Measurements from ENCODE around the gene IL4I1.

The IL4I1 gene

DNA sequence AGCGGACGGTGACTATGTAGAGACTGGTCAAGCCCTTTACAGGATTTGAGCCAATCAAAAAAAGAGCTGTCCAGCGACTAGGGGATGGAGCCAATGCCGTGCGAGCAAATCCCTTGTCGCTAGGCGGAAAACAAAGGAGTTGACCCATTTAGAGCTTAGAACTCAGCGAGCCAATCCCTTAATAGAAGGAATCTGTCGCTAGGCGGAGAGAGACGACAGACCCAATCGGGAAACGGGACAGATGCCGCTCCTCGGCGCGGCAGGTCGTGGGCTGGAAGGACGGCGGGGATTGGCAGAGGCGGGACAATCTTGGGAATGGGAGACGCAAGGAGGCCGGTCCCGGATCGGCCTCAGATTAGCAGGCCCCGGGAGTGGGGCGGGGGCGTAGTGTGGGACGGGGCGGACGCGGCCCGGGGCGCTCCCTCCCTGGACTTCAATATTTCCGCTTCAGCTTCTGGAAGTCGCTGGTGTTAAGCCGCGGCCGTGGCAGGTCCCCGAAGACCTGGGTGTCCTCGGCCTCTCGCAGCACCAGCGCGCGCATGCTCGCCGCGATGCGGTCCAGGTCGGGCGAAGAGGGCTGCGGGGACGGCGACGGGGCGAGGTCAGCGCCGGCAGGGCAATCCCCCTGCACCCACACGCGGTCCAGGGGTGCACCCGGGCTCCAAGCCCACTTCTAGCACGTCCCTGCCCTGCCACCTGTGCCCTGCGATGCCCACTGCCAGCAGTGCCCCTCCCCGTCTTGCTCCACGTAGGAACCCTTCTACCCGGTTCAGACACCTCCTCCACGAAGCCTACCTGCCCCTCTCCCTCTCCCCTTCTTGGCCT, 27.0 kb downstream of the IL4I1 start:
- in situ Hi-C loops (cut with HindIII; ENCODE audit: low pct_ligation_motif_present, low sequenced_read_pairs) = no loop called here
- no peaks in the 10 kb centered on the region for H3K27me3 ChIP-seq (replicated peaks)
- peak overlapping the region; percentile 55 for H3K4me3 ChIP-seq (ENCODE audit: low read depth, low read length)
- TF ChIP-seq, protein P1, sequence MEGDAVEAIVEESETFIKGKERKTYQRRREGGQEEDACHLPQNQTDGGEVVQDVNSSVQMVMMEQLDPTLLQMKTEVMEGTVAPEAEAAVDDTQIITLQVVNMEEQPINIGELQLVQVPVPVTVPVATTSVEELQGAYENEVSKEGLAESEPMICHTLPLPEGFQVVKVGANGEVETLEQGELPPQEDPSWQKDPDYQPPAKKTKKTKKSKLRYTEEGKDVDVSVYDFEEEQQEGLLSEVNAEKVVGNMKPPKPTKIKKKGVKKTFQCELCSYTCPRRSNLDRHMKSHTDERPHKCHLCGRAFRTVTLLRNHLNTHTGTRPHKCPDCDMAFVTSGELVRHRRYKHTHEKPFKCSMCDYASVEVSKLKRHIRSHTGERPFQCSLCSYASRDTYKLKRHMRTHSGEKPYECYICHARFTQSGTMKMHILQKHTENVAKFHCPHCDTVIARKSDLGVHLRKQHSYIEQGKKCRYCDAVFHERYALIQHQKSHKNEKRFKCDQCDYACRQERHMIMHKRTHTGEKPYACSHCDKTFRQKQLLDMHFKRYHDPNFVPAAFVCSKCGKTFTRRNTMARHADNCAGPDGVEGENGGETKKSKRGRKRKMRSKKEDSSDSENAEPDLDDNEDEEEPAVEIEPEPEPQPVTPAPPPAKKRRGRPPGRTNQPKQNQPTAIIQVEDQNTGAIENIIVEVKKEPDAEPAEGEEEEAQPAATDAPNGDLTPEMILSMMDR (IDR thresholded peaks at IDR 0.05; ENCODE audit: low read depth, low read length, missing control alignments) = no peak
- peaks cover 7% of the 10 kb centered on the region for H3K36me3 ChIP-seq (replicated peaks)
- peak overlapping the region; percentile 27 for H3K27ac ChIP-seq
- DNase-seq = peak; percentile 100

DNA sequence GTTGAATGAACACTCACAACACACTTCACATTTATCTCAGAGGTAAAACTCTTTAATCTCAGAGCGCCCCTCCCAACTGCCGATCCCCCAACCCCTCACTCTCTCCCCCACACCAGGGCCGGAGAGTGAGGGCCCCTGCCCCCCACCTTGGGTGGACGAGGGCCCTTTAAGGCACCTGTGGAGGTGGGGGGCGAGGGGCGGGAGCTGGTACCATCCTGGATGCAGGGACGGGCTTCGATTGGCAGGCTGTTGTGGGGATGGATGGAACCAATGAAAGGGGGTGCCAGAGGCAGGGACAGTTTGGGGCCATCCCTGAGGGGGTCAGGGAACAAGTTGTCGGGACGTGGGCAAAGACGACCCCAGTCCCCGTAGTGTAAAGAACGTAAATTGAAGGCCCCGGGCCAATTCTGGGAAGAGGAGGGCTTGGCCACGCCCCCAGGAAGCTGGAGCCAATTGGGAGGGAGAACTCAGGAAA, 27.6 kb downstream of the IL4I1 start:
- TF ChIP-seq, protein P1 (IDR thresholded peaks at IDR 0.05; ENCODE audit: low read depth, low read length, missing control alignments) = no peak
- Histone ChIP-seq H3K4me3 (ENCODE audit: low read depth, low read length) (peak overlapping the region; percentile 42), H3K27me3 (replicated peaks) (no peaks in the 10 kb centered on the region), H3K27ac (no peak overlapping the region), H3K36me3 (replicated peaks) (peaks cover 13% of the 10 kb centered on the region)
- in situ Hi-C loops (cut with HindIII; ENCODE audit: low pct_ligation_motif_present, low sequenced_read_pairs) = no loop called here
- no peak for DNase-seq

DNA sequence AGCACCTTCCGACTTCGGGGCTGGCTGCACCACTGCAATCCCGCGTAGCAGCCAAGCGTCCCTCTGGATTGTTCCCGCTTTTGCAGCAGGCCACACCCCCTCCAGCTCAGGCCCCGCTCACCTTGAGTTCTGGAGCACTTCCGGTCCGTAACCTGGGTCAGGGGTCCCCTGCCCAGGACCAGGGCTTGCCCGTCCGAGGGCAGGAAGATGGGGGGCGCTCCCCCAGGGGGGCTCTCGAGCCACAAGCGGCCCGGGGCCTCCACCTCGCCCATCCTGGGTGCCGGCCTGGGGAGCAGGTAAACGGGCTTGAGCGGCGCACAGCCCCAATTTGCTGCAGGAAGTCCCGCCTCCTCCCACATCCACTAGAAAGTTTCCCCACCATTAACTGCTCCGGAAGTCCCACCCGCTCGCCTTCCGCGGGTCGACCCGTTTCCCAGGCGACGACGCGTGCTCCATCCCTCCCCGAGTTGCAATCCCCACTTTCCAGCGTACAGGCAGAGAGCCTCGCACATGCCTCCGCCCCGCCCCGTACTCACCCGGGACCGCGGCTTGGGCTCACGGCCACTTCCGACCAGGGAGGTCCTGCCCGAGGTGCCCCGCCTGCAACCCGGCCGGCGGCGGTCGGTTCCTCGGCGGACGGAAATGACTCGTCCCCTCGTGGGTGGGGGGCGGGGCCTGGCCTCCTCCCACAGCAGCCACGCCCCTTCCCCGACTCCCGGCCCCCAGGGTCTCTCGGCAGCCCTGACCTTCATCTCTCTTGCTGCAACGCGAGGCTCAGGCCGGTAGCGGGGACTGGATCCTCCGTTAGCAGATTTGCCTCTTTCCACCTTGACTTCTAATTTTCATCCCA, 29.5 kb downstream of the IL4I1 start, which contains the start of gene PNKP:
TSS of gene PNKP (minus strand) at position 644 of the 850 bp plus-strand sequence. CDS start at position 272, 372 bp downstream.
- TF ChIP-seq, protein P1 (IDR thresholded peaks at IDR 0.05; ENCODE audit: low read depth, low read length, missing control alignments) = no peak
- Histone ChIP-seq H3K4me3 (ENCODE audit: low read depth, low read length) (peak within 1 kb of the TSS; percentile 80), H3K36me3 (replicated peaks) (peaks cover 24% of the 10 kb centered on the region), H3K27ac (peak within 1 kb of the TSS; percentile 73), H3K27me3 (replicated peaks) (no peaks in the 10 kb centered on the region)
- peak; percentile 78 for DNase-seq
- in situ Hi-C loops (cut with HindIII; ENCODE audit: low pct_ligation_motif_present, low sequenced_read_pairs) = no loop called here

DNA sequence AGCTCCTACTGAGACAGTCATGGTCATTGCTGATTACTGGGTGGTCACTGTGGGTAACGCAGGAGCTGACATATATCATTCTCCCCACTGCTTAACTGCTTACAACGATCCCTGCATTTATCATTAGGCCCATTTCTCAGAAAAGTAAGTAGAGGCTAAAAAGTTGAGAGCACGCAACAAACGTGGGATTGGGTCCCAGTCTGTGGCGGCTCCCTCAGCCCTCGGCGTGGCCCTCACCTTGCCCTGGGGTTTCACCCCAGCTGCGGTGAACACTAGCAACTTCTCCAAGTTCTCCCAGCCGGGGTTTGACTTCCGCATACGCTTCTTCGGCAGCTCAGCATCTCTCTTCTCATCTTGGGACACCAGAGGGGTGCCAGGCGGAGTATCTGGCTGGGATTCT, 31.8 kb downstream of the IL4I1 start:
- no peak for DNase-seq
- TF ChIP-seq, protein P1 (IDR thresholded peaks at IDR 0.05; ENCODE audit: low read depth, low read length, missing control alignments) = no peak
- in situ Hi-C loops (cut with HindIII; ENCODE audit: low pct_ligation_motif_present, low sequenced_read_pairs) = no loop called here
- Histone ChIP-seq H3K4me3 (ENCODE audit: low read depth, low read length) (no peak overlapping the region), H3K27ac (no peak overlapping the region), H3K27me3 (replicated peaks) (no peaks in the 10 kb centered on the region), H3K36me3 (replicated peaks) (peaks cover 41% of the 10 kb centered on the region)

DNA sequence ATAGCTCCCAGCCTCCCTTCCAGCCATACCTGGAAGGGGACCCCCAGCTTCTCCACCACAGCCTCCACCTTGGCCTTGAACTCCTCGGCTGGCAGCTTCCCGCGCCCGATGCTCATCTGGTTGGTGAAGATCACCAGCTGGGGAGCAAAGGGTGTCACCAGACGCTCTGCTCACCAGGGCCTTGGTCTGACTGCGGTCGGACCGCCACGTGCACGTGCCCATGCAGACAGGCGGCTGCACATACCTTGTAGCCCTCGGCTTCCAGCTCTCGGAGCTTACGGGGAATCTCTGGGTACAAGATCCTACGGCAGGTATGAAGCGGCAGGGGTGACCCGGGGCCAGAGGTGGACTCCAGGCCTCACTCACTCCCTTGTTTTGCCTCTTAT, 32.8 kb downstream of the IL4I1 start:
- TF ChIP-seq, protein P1 (IDR thresholded peaks at IDR 0.05; ENCODE audit: low read depth, low read length, missing control alignments) = no peak
- Histone ChIP-seq H3K27ac (no peak overlapping the region), H3K36me3 (replicated peaks) (peaks cover 48% of the 10 kb centered on the region), H3K4me3 (ENCODE audit: low read depth, low read length) (no peak overlapping the region), H3K27me3 (replicated peaks) (no peaks in the 10 kb centered on the region)
- DNase-seq = no peak
- in situ Hi-C loops (cut with HindIII; ENCODE audit: low pct_ligation_motif_present, low sequenced_read_pairs) = no loop called here

Data from brain microvascular endothelial cell (primary cell).